GM12878 (cell line): ENCODE measurements around the gene THRA. TPM values are rescaled to one million over a fixed set of nuclear protein-coding genes. Genes with fewer than 3 reads are reported as not detected.

Experiments used
- ATAC-seq: fragments of 200-7000 bp; cut with Tn5 transposase; 3 replicates; pipeline ENCODE4 v1.9.1; 2020; ENCODE audit warnings: mild to moderate bottlenecking, moderate library complexity
- BruUV-seq: library from RNA; stranded (reverse); fragments of 400-500 nt; replicated peaks from 2 replicates; lab custom pipeline; 2021; lab: Mats Ljungman, UMichigan
- CTCF ChIA-PET: fragments of 300-600 bp; sonication (Branson Sonifier 250); formaldehyde crosslinking; extraction: SDS; loops from one replicate; lab custom pipeline; 2021; ENCODE audit warnings: inconsistent platforms; lab: Yijun Ruan, JAX
- POLR2A ChIA-PET: fragments of 350-600 bp; formaldehyde crosslinking; extraction: SDS; loops from one replicate; lab custom pipeline; 2021; ENCODE audit warnings: inconsistent platforms; lab: Charles Lee
- RAD21 ChIA-PET: fragments of 300-600 bp; sonication (Branson Sonifier 250); formaldehyde crosslinking; loops from one replicate; lab custom pipeline; 2023; ENCODE audit warnings: antibody characterized with exemption; ENCODE audit not compliant: unreplicated experiment; lab: Charles Lee
- SMC1A ChIA-PET: fragments of 300-600 bp; sonication (Branson Sonifier 250); formaldehyde crosslinking; loops from one replicate; lab custom pipeline; 2023; ENCODE audit not compliant: unreplicated experiment, uncharacterized antibody; lab: Charles Lee
- DNase-seq: peaks from one replicate; pipeline ENCODE4 v3.0.0-alpha.2; 2011; ENCODE audit warnings: low read depth, low spot score
- FAIRE-seq: peaks from 3 replicates; lab custom pipeline; 2011; peaks lifted over from hg19 to GRCh38; lab: Jason Lieb, UNC
- H2AFZ ChIP-seq: 2 replicates; pipeline ENCODE4 v1.6.0; 2011; ENCODE audit warnings: low read depth, low read length, control low read depth; ENCODE audit not compliant: control insufficient read depth
- H3K27ac ChIP-seq: 2 replicates; pipeline ENCODE4 v1.5.1; 2011; ENCODE audit warnings: control low read depth; ENCODE audit not compliant: control insufficient read depth, insufficient read depth
- H3K27me3 ChIP-seq, 2 experiments: replicated peaks in 1 of 2; 2 replicates each; pipeline versions ENCODE4 v1.6.0 to v1.6.1; 2011; ENCODE audit warnings: low read length in 1 of 2; ENCODE audit not compliant: control insufficient read depth in 2 of 2, insufficient read depth in 2 of 2
- H3K36me3 ChIP-seq, 2 experiments: 2 replicates each; pipeline ENCODE4 v1.5.1; 2011; ENCODE audit warnings: low read length in 1 of 2; ENCODE audit not compliant: control insufficient read depth in 2 of 2, insufficient read depth in 2 of 2
- H3K4me1 ChIP-seq: 2 replicates; pipeline ENCODE4 v1.6.1; 2011; ENCODE audit warnings: mild to moderate bottlenecking, low read length, moderate library complexity, mixed read lengths; ENCODE audit not compliant: control insufficient read depth, insufficient read depth
- H3K4me2 ChIP-seq: 2 replicates; pipeline ENCODE4 v1.6.0; 2011; ENCODE audit warnings: control low read depth; ENCODE audit not compliant: control insufficient read depth, insufficient read depth
- H3K4me3 ChIP-seq: fragments of 200-600 bp; sonication (generic); 2 replicates; pipeline ENCODE4 v1.5.1; 2016
- H3K79me2 ChIP-seq: 2 replicates; pipeline ENCODE4 v1.6.0; 2011; ENCODE audit warnings: low read length; ENCODE audit not compliant: control insufficient read depth, insufficient read depth
- H3K9ac ChIP-seq: 2 replicates; pipeline ENCODE4 v1.8.0; 2011; ENCODE audit warnings: low read length, control low read depth, mixed read lengths; ENCODE audit not compliant: control insufficient read depth, insufficient read depth
- H3K9me3 ChIP-seq: replicated peaks from 3 replicates; pipeline ENCODE4 v1.5.1; 2011; ENCODE audit warnings: mild to moderate bottlenecking, low read length; ENCODE audit not compliant: control insufficient read depth, insufficient read depth
- H4K20me1 ChIP-seq: 2 replicates; pipeline ENCODE4 v1.6.0; 2011; ENCODE audit not compliant: control insufficient read depth, insufficient read depth
- ATF7 ChIP-seq: fragments of 450-650 bp; IDR thresholded peaks from 2 replicates; pipeline ENCODE4 v1.6.1; 2016; ENCODE audit warnings: low read depth, mild to moderate bottlenecking
- BHLHE40 ChIP-seq, 2 experiments: fragments of 450-650 bp in 1 of 2; IDR thresholded peaks; 2 replicates each; pipeline ENCODE4 v1.6.1; 2011 to 2017; ENCODE audit warnings: low read depth in 2 of 2, borderline replicate concordance in 1 of 2, improper control_type of control experiment in 1 of 2, low read length in 1 of 2, mild to moderate bottlenecking in 1 of 2
- CBFB ChIP-seq: IDR thresholded peaks from 2 replicates; pipeline ENCODE4 v1.6.1; 2016; ENCODE audit warnings: antibody characterized with exemption, low read depth
- CHD2 ChIP-seq: IDR thresholded peaks from 2 replicates; pipeline ENCODE4 v1.6.1; 2011; ENCODE audit warnings: low read depth, low read length, improper control_type of control experiment, borderline replicate concordance
- PML ChIP-seq: IDR thresholded peaks from 2 replicates; pipeline ENCODE4 v1.6.1; 2012; ENCODE audit warnings: low read length, inconsistent platforms
- RUNX3 ChIP-seq: IDR thresholded peaks from 2 replicates; pipeline ENCODE4 v1.6.1; 2012; ENCODE audit warnings: low read length, inconsistent platforms
- ZBED1 ChIP-seq: IDR thresholded peaks from 2 replicates; pipeline ENCODE4 v1.6.1; 2016; ENCODE audit warnings: borderline replicate concordance
- WGBS: methylation state at CpG from one replicate; pipeline ENCODE4 v1.1.6; 2016; ENCODE audit warnings: low lambda C conversion rate; ENCODE audit not compliant: insufficient replicate concordance, insufficient coverage; ENCODE audit errors: missing lambda C conversion rate; 5-methylcytosine and 5-hydroxymethylcytosine counted together
- in situ Hi-C: fragments of 300-500 bp; cut with MboI; formaldehyde crosslinking; loops from 9 replicates; pipeline ENCODE4 v1.14.3; 2018; ENCODE audit warnings: mixed read lengths
- intact Hi-C: fragments of 100-400 bp; cut with micrococcal nuclease; formaldehyde crosslinking; loops from one replicate; pipeline ENCODE4 v1.14.2; 2022; ENCODE audit not compliant: unreplicated experiment
- polyA plus RNA-seq, 11 experiments: library from polyadenylated mRNA; depleted of rRNA in 4 of 11; unstranded in 6 of 11; stranded (reverse) in 5 of 11; fragments of >200 nt; fragmentation: Nextera tagmentation in 4 of 11; fragmentation: Illumina TruSeq in 1 of 11; extraction: Ambion mirVana in 4 of 11; extraction: Trizol in 1 of 11; gene quantifications; 1 replicate in 1 of 11; 2 replicates in 10 of 11; pipeline versions ENCODE4 v1.2.1 to v1.2.3, GENCODE V29; 2011 to 2016; ENCODE audit warnings: inconsistent platforms in 2 of 11, missing spikeins in 2 of 11, low read depth in 1 of 11
- total RNA-seq, 4 experiments: library from RNA; depleted of rRNA in 3 of 4; stranded (reverse); fragments of >200 nt in 3 of 4; fragmentation: Illumina TruSeq in 1 of 4; extraction: Trizol in 1 of 4; gene quantifications; 2 replicates each; pipeline versions ENCODE4 v1.2.1 to v1.2.3, GENCODE V29; 2013 to 2021
- TF ChIP-seq, protein P1 (sequence below): fragments of 450-650 bp; IDR thresholded peaks from 2 replicates; pipeline ENCODE4 v1.6.1; 2017; ENCODE audit warnings: low read depth, mild to moderate bottlenecking, moderate library complexity
- TF ChIP-seq, protein P2 (sequence below): IDR thresholded peaks from 2 replicates; pipeline ENCODE4 v1.6.1; 2011; ENCODE audit warnings: low read depth, mild to moderate bottlenecking, low read length, moderate library complexity, borderline replicate concordance; ENCODE audit errors: extremely low read depth

Gene THRA
- total and polyA plus RNA-seq, 10 of the 15 experiments (the other 5 are each of a cell fraction or from before 2014, with no cell fraction given): 0.03 to 2.0 (median 0.64) TPM

DNA sequence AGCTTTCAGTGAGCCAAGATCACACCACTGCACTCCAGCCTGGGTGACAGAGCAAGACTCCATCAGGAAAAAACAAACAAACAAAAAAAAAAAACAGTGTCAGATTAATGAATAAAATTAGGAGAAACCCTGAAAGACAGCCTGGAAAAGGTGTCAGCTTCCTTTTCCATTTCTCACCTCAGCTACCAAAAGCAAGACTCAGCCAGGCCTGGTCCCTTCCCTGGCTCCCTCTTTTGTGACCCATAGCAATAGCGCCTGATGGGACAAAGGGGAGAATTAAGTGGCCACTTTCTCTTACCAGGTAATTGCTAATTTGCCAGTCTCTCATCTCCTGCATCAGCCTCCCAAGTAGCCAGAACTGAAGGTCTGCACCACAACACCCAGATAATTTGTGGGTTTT lies 3.9 kb upstream of the THRA start:
- WGBS: 79% methylated on average over 1 of the region's 1 CpG
- H3K4me1 ChIP-seq: peaks cover 5% of the 10 kb centered on the region
- peaks cover 3% of the 10 kb centered on the region for H3K79me2 ChIP-seq
- POLR2A ChIA-PET: no interaction called here
- intact Hi-C loops: no loop called here
- H3K27ac ChIP-seq: no peak overlapping the region
- no peak for FAIRE-seq
- RAD21 ChIA-PET: interaction anchor here (1.8 kb wide), 1 partner anchor 53 kb away, joined by 7 read pairs; no protein-coding TSS in a partner anchor
- no peaks in the 10 kb centered on the region for H3K36me3 ChIP-seq
- no peak overlapping the region for H2AFZ ChIP-seq
- no peak overlapping the region for H3K4me2 ChIP-seq
- no peak for DNase-seq
- no peak overlapping the region for H3K4me3 ChIP-seq
- no peaks in the 10 kb centered on the region for H3K9me3 ChIP-seq
- in situ Hi-C loops: no loop called here
- BruUV-seq: no TSS peak
- H4K20me1 ChIP-seq: no peaks in the 10 kb centered on the region
- SMC1A ChIA-PET: interaction anchor here (1.2 to 1.9 kb wide), 3 partner anchors 11 to 52 kb away, joined by 4 to 5 read pairs (median 5); no protein-coding TSS in a partner anchor
- TF ChIP-seq CHD2 (no peak), ATF7 (no peak), ZBED1 (no peak), CBFB (no peak), PML (no peak), BHLHE40 (IDR thresholded peaks at IDR 0.05; ENCODE audit: borderline replicate concordance in 1 of 2, low read depth in 2 of 2, low read length in 1 of 2) (no peak), RUNX3 (no peak)
- TF ChIP-seq, protein P1, sequence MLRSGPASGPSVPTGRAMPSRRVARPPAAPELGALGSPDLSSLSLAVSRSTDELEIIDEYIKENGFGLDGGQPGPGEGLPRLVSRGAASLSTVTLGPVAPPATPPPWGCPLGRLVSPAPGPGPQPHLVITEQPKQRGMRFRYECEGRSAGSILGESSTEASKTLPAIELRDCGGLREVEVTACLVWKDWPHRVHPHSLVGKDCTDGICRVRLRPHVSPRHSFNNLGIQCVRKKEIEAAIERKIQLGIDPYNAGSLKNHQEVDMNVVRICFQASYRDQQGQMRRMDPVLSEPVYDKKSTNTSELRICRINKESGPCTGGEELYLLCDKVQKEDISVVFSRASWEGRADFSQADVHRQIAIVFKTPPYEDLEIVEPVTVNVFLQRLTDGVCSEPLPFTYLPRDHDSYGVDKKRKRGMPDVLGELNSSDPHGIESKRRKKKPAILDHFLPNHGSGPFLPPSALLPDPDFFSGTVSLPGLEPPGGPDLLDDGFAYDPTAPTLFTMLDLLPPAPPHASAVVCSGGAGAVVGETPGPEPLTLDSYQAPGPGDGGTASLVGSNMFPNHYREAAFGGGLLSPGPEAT: no peak
- TF ChIP-seq, protein P2, sequence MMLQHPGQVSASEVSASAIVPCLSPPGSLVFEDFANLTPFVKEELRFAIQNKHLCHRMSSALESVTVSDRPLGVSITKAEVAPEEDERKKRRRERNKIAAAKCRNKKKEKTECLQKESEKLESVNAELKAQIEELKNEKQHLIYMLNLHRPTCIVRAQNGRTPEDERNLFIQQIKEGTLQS: no peak
- CTCF ChIA-PET: interaction anchor here (0.5 to 15.2 kb wide), 8 partner anchors 10 to 75 kb away, joined by 3 to 142 read pairs (median 4); no protein-coding TSS in a partner anchor
- peaks cover 5 to 10% of the 10 kb centered on the region in 2 experiments; a peak in 3 of 4 replicates for H3K27me3 ChIP-seq
- ATAC-seq: no peak
- H3K9ac ChIP-seq: no peak overlapping the region
